ENCODE data around the gene INSIG1.

- TF ChIP-seq, protein P1, sequence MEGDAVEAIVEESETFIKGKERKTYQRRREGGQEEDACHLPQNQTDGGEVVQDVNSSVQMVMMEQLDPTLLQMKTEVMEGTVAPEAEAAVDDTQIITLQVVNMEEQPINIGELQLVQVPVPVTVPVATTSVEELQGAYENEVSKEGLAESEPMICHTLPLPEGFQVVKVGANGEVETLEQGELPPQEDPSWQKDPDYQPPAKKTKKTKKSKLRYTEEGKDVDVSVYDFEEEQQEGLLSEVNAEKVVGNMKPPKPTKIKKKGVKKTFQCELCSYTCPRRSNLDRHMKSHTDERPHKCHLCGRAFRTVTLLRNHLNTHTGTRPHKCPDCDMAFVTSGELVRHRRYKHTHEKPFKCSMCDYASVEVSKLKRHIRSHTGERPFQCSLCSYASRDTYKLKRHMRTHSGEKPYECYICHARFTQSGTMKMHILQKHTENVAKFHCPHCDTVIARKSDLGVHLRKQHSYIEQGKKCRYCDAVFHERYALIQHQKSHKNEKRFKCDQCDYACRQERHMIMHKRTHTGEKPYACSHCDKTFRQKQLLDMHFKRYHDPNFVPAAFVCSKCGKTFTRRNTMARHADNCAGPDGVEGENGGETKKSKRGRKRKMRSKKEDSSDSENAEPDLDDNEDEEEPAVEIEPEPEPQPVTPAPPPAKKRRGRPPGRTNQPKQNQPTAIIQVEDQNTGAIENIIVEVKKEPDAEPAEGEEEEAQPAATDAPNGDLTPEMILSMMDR (IDR thresholded peaks at IDR 0.05; ENCODE audit: extremely low read depth in 1 of 2, insufficient read depth in 1 of 2, low read depth in 1 of 2, low read length in 2 of 2), result no peak
- TF ChIP-seq GATA2 (IDR thresholded peaks at IDR 0.05; ENCODE audit: insufficient read depth, insufficient read length, low read depth, low read length), result no peak
Measured at GRCh38 chr7:155338632-155339320, 41.1 kb downstream of the INSIG1 start.
